Endodermal cell (in vitro differentiated cells): ENCODE results near the gene C1R. TPM values are rescaled to one million over a fixed set of nuclear protein-coding genes. Genes with fewer than 3 reads are reported as not detected.
"Not testable (repeated sequence)": the region's sequence is repeated elsewhere in the genome, so short reads cannot be mapped to it uniquely, and the experiment has no call there.

ENCODE experiments used
- DNase-seq: peaks from one replicate; pipeline ENCODE4 v3.0.0-alpha.2; 2017
- H3K27ac ChIP-seq: 2 replicates; pipeline ENCODE4 v1.5.1; 2013; ENCODE audit warnings: mild to moderate bottlenecking, low read depth, low read length, moderate library complexity
- H3K27me3 ChIP-seq: 2 replicates; pipeline ENCODE4 v1.6.1; 2013; ENCODE audit warnings: mild to moderate bottlenecking, low read length, moderate library complexity; ENCODE audit not compliant: insufficient read depth, control insufficient read depth, poor library complexity, severe bottlenecking
- H3K36me3 ChIP-seq: 2 replicates; pipeline ENCODE4 v1.7.0; 2013; ENCODE audit warnings: mild to moderate bottlenecking, low read length, moderate library complexity; ENCODE audit not compliant: control insufficient read depth, insufficient read depth
- H3K4me1 ChIP-seq: one replicate; pipeline ENCODE4 v1.7.0; 2013; ENCODE audit warnings: low read length; ENCODE audit not compliant: control insufficient read depth, insufficient read depth
- H3K4me3 ChIP-seq: 2 replicates; pipeline ENCODE4 v1.5.1; 2013; ENCODE audit warnings: mild to moderate bottlenecking, low read length, moderate library complexity
- H3K9ac ChIP-seq: 2 replicates; pipeline ENCODE4 v1.6.1; 2013; ENCODE audit warnings: mild to moderate bottlenecking, low read length, moderate library complexity; ENCODE audit not compliant: poor library complexity, severe bottlenecking; ENCODE audit errors: extremely low read depth
- H3K9me3 ChIP-seq: 2 replicates; pipeline ENCODE4 v1.6.1; 2013; ENCODE audit warnings: mild to moderate bottlenecking, low read length, moderate library complexity; ENCODE audit not compliant: control insufficient read depth
- H3K27ac Mint-ChIP-seq: 2 replicates; pipeline ENCODE4 v1.8.0; 2020; ENCODE audit warnings: mixed read lengths
- H3K27me3 Mint-ChIP-seq: 2 replicates; pipeline ENCODE4 v1.8.0; 2021; ENCODE audit warnings: mild to moderate bottlenecking, mixed read lengths; ENCODE audit not compliant: insufficient read depth
- H3K36me3 Mint-ChIP-seq: 2 replicates; pipeline ENCODE4 v1.8.0; 2020; ENCODE audit warnings: low read depth, mixed read lengths
- H3K4me1 Mint-ChIP-seq: 2 replicates; pipeline ENCODE4 v1.8.0; 2020; ENCODE audit warnings: mixed read lengths
- H3K4me3 Mint-ChIP-seq: 2 replicates; pipeline ENCODE4 v1.8.0; 2020; ENCODE audit warnings: mild to moderate bottlenecking, moderate library complexity, mixed read lengths
- H3K9me3 Mint-ChIP-seq: 2 replicates; pipeline ENCODE4 v1.8.0; 2020; ENCODE audit warnings: mild to moderate bottlenecking, mixed read lengths
- WGBS, 2 experiments: methylation state at CpG; one replicate each; pipeline versions ENCODE4 v1.1.5 to v1.1.7; 2013; ENCODE audit warnings: missing lambda C conversion rate in 2 of 2, mixed read lengths in 1 of 2; ENCODE audit not compliant: insufficient coverage in 1 of 2, insufficient read length in 1 of 2; 5-methylcytosine and 5-hydroxymethylcytosine counted together
- total RNA-seq, 2 donors: library from RNA; stranded (reverse); fragmentation: NEBNext Ultra II Directional in 1 of 2; extraction: Animal tissue kit (Norgen Biotek cat#: 25700) in 1 of 2; gene quantifications; 2 replicates in 1 of 2; 3 replicates in 1 of 2; pipeline ENCODE4 v1.2.1, GENCODE V29; 2021
- TF ChIP-seq, protein P1 (sequence below): fragments of 200-600 bp; sonication (generic); conservative IDR thresholded peaks from 2 replicates; pipeline ENCODE4 v1.5.0; 2021; ENCODE audit warnings: antibody characterized with exemption, mild to moderate bottlenecking

C1R gene
- total RNA-seq, 2 donors from 2014 or later, result 3.9 TPM

- Mint-ChIP-seq H3K27ac (peak overlapping the region; percentile 97), H3K4me1 (peaks cover 15% of the 10 kb centered on the region), H3K9me3 (peaks cover 19% of the 10 kb centered on the region), H3K36me3 (peaks cover 31% of the 10 kb centered on the region), H3K27me3 (peaks cover 25% of the 10 kb centered on the region), H3K4me3 (peak overlapping the region; percentile 85)
- Histone ChIP-seq H3K36me3 (no peaks in the 10 kb centered on the region), H3K4me3 (peak overlapping the region; percentile 80), H3K9ac (no peak overlapping the region), H3K4me1 (no peaks in the 10 kb centered on the region), H3K27ac (peak overlapping the region; percentile 8), H3K9me3 (peaks cover 12% of the 10 kb centered on the region), H3K27me3 (peaks cover 23% of the 10 kb centered on the region)
- TF ChIP-seq, protein P1, sequence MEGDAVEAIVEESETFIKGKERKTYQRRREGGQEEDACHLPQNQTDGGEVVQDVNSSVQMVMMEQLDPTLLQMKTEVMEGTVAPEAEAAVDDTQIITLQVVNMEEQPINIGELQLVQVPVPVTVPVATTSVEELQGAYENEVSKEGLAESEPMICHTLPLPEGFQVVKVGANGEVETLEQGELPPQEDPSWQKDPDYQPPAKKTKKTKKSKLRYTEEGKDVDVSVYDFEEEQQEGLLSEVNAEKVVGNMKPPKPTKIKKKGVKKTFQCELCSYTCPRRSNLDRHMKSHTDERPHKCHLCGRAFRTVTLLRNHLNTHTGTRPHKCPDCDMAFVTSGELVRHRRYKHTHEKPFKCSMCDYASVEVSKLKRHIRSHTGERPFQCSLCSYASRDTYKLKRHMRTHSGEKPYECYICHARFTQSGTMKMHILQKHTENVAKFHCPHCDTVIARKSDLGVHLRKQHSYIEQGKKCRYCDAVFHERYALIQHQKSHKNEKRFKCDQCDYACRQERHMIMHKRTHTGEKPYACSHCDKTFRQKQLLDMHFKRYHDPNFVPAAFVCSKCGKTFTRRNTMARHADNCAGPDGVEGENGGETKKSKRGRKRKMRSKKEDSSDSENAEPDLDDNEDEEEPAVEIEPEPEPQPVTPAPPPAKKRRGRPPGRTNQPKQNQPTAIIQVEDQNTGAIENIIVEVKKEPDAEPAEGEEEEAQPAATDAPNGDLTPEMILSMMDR, result no peak
- 93% methylated on average over 2 to 3 of the region's 3 CpGs for WGBS, 2 experiments
- no peak for DNase-seq
These were observed 15.4 kb upstream of the C1R start for GRCh38 chr12:7107636-7108002.

DNA sequence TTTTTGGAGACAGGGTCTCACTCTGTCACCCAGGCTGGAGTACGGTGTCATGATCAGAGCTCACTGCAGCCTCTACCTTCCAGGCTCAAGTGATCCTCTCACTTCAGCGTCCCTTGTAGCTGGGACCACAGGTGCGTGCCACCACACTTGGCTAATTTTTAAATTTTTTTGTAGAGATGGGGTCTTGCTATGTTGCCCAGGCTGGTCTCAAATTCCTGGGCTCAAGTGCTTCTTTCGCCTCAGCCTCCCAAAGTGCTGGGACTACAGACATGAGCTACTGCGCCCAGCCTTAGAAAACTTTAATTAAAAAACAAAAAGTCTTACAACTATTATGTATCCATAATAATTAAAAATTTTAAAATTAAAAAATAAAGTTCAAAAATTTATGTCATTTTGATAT, 14.9 kb upstream of the C1R start:
- not testable (repeated sequence) for H3K27ac ChIP-seq, DNase-seq, H3K27ac Mint-ChIP-seq, H3K36me3 ChIP-seq, H3K4me3 Mint-ChIP-seq, H3K9ac ChIP-seq, H3K4me3 ChIP-seq, H3K4me1 ChIP-seq
- Mint-ChIP-seq H3K9me3 (peaks cover 19% of the 10 kb centered on the region), H3K4me1 (peaks cover 15% of the 10 kb centered on the region), H3K36me3 (peaks cover 31% of the 10 kb centered on the region), H3K27me3 (peaks cover 22% of the 10 kb centered on the region)
- Histone ChIP-seq H3K9me3 (peaks cover 12% of the 10 kb centered on the region), H3K27me3 (peaks cover 23% of the 10 kb centered on the region)
- 99 to 100% methylated on average over 1 to 4 of the region's 5 CpGs for WGBS, 2 experiments

- H3K4me3 ChIP-seq, result peak overlapping the region; percentile 32
- WGBS, 2 experiments, result 92 to 94% methylated on average over 1 of the region's 1 CpG
- H3K9me3 ChIP-seq, result peaks cover 12% of the 10 kb centered on the region
- H3K27ac ChIP-seq, result no peak overlapping the region
- peaks cover 19% of the 10 kb centered on the region for H3K9me3 Mint-ChIP-seq
- DNase-seq, result no peak
- no peak overlapping the region for H3K27ac Mint-ChIP-seq
- H3K4me1 ChIP-seq, result no peaks in the 10 kb centered on the region
- H3K4me1 Mint-ChIP-seq, result peaks cover 15% of the 10 kb centered on the region
- peaks cover 16% of the 10 kb centered on the region for H3K27me3 ChIP-seq
- H3K9ac ChIP-seq, result no peak overlapping the region
- H3K4me3 Mint-ChIP-seq, result no peak overlapping the region
- peaks cover 16% of the 10 kb centered on the region for H3K27me3 Mint-ChIP-seq
- TF ChIP-seq, protein P1, result no peak
- no peaks in the 10 kb centered on the region for H3K36me3 ChIP-seq
- peaks cover 36% of the 10 kb centered on the region for H3K36me3 Mint-ChIP-seq
These were observed 13.8 kb upstream of the C1R start for GRCh38 chr12:7106082-7106481.
